ENCODE results near the gene GSAP. TPM values are rescaled to one million over a fixed set of nuclear protein-coding genes. Genes with fewer than 3 reads are reported as not detected.

The GSAP gene
- total and polyA plus RNA-seq, 2 donors (not counting 1 experiment from before 2014, with no cell fraction given): 4.4 to 21.5 TPM

DNA sequence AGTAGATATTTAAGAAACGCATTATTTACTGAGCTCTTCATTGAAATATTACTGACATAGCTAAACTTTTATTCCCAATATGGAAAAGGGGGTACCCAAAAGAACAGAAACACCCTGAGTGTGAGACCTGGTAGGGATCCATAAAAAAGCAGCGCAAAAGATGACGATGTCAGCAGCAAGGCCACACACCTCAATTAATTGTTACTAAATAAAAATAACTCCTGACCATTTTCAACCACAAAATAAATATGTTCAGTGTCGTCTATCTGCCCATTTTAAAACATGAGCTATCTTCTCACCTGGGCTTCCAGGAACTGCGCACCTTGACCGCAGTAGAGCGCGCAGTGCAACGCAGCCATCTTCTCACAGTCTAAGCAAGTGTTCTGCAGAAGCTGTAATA, 61.2 kb downstream of the GSAP start:
- Histone ChIP-seq H4K20me1 (ENCODE audit: control insufficient read depth, extremely low read depth, insufficient read depth, low read length) (no peaks in the 10 kb centered on the region), H3K4me2 (ENCODE audit: extremely low read depth, insufficient read depth, low read length) (no peak overlapping the region)
- no peak for DNase-seq (ENCODE audit: low read depth in 2 of 2)

DNA sequence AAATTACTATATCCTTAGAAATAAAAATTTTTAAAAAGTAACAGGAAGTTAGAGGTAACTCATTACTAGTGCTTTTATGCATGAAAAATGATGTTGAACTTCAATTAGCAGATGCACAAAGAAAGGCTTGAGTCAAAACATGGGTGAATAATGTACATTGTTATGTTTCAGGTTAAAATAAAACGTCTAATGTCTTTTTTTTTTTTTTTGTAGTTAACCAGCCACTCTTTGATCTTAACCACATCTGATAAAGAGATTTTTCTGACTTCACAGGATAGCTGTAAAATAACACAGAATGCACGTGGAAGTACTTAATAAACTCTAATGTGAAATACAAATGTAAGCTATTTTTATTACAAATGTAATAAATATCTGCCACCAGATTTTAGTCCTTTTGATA, 61.7 kb downstream of the GSAP start:
- Histone ChIP-seq H2AFZ (ENCODE audit: low read length) (no peak overlapping the region), H3K4me3 (replicated peaks in 1 of 4; ENCODE audit: control extremely low read depth in 1 of 4, insufficient read depth in 1 of 4, low read depth in 3 of 4, low read length in 4 of 4) (no peak overlapping the region), H3K79me2 (ENCODE audit: control insufficient read depth, insufficient read depth, low read length) (no peaks in the 10 kb centered on the region), H3K27me3 (ENCODE audit: control insufficient read depth, insufficient read depth, low read length) (no peaks in the 10 kb centered on the region), H3K4me2 (ENCODE audit: extremely low read depth, insufficient read depth, low read length) (no peak overlapping the region), H4K20me1 (ENCODE audit: control insufficient read depth, extremely low read depth, insufficient read depth, low read length) (no peaks in the 10 kb centered on the region), H3K4me1 (ENCODE audit: control insufficient read depth, extremely low read depth, insufficient read depth, low read length) (no peaks in the 10 kb centered on the region), H3K9ac (ENCODE audit: insufficient read depth, low read length) (no peak overlapping the region), H3K27ac (ENCODE audit: insufficient read depth, low read length) (no peak overlapping the region), H3K9me3 (ENCODE audit: control insufficient read depth, insufficient read depth, low read depth, low read length) (no peaks in the 10 kb centered on the region), H3K36me3 (ENCODE audit: control insufficient read depth, insufficient read depth, low read length) (no peaks in the 10 kb centered on the region)
- DNase-seq (ENCODE audit: low read depth in 2 of 2): no peak
- no peak for TF ChIP-seq EZH2 (IDR thresholded peaks at IDR 0.05; ENCODE audit: low read length, missing control alignments)
- TF ChIP-seq, protein P1, sequence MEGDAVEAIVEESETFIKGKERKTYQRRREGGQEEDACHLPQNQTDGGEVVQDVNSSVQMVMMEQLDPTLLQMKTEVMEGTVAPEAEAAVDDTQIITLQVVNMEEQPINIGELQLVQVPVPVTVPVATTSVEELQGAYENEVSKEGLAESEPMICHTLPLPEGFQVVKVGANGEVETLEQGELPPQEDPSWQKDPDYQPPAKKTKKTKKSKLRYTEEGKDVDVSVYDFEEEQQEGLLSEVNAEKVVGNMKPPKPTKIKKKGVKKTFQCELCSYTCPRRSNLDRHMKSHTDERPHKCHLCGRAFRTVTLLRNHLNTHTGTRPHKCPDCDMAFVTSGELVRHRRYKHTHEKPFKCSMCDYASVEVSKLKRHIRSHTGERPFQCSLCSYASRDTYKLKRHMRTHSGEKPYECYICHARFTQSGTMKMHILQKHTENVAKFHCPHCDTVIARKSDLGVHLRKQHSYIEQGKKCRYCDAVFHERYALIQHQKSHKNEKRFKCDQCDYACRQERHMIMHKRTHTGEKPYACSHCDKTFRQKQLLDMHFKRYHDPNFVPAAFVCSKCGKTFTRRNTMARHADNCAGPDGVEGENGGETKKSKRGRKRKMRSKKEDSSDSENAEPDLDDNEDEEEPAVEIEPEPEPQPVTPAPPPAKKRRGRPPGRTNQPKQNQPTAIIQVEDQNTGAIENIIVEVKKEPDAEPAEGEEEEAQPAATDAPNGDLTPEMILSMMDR (conservative IDR thresholded peaks at IDR 0.05 in 1 of 2, IDR thresholded peaks at IDR 0.05 in 1 of 2; ENCODE audit: low read depth in 1 of 2, low read length in 2 of 2): no peak

More for the DNA sequence above, 61.2 kb downstream of the GSAP start:
- Histone ChIP-seq H3K9me3 (ENCODE audit: control insufficient read depth, insufficient read depth, low read depth, low read length) (no peaks in the 10 kb centered on the region), H3K79me2 (ENCODE audit: control insufficient read depth, insufficient read depth, low read length) (no peaks in the 10 kb centered on the region), H3K9ac (ENCODE audit: insufficient read depth, low read length) (no peak overlapping the region), H3K27ac (ENCODE audit: insufficient read depth, low read length) (no peak overlapping the region), H3K4me1 (ENCODE audit: control insufficient read depth, extremely low read depth, insufficient read depth, low read length) (no peaks in the 10 kb centered on the region), H3K36me3 (ENCODE audit: control insufficient read depth, insufficient read depth, low read length) (no peaks in the 10 kb centered on the region), H3K27me3 (ENCODE audit: control insufficient read depth, insufficient read depth, low read length) (no peaks in the 10 kb centered on the region), H3K4me3 (replicated peaks in 1 of 4; ENCODE audit: control extremely low read depth in 1 of 4, insufficient read depth in 1 of 4, low read depth in 3 of 4, low read length in 4 of 4) (no peak overlapping the region), H2AFZ (ENCODE audit: low read length) (no peak overlapping the region)
- TF ChIP-seq, protein P1 (conservative IDR thresholded peaks at IDR 0.05 in 1 of 2, IDR thresholded peaks at IDR 0.05 in 1 of 2; ENCODE audit: low read depth in 1 of 2, low read length in 2 of 2): no peak
- TF ChIP-seq EZH2 (IDR thresholded peaks at IDR 0.05; ENCODE audit: low read length, missing control alignments): no peak

DNA sequence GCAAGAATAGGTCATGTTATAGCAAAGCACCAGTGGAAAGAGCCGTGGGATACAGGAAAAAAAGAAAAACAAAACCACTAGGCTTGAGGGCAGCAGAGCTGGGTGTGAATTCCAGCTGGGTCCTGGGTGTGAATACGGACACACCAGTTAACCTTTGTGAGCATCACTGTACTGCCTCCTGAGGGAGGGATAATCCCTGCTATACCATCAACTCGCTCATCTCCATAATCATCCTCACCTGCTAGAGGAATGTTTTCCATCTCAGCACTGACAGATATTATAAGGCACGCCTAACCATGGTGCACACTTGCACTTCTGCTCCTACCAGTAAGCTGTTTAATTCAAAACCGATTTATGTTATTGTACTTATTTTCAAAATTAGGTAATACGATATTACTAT, 62.2 kb downstream of the GSAP start:
- no peaks in the 10 kb centered on the region for H3K4me1 ChIP-seq (ENCODE audit: control insufficient read depth, extremely low read depth, insufficient read depth, low read length)

More for the DNA sequence above, 62.2 kb downstream of the GSAP start:
- H3K79me2 ChIP-seq (ENCODE audit: control insufficient read depth, insufficient read depth, low read length): no peaks in the 10 kb centered on the region
- no peaks in the 10 kb centered on the region for H4K20me1 ChIP-seq (ENCODE audit: control insufficient read depth, extremely low read depth, insufficient read depth, low read length)
- H3K27ac ChIP-seq (ENCODE audit: insufficient read depth, low read length): no peak overlapping the region
- no peak overlapping the region for H3K4me3 ChIP-seq (replicated peaks in 1 of 4; ENCODE audit: control extremely low read depth in 1 of 4, insufficient read depth in 1 of 4, low read depth in 3 of 4, low read length in 4 of 4)
- DNase-seq (ENCODE audit: low read depth in 2 of 2): no peak
- H3K4me2 ChIP-seq (ENCODE audit: extremely low read depth, insufficient read depth, low read length): no peak overlapping the region
- TF ChIP-seq, protein P1 (conservative IDR thresholded peaks at IDR 0.05 in 1 of 2, IDR thresholded peaks at IDR 0.05 in 1 of 2; ENCODE audit: low read depth in 1 of 2, low read length in 2 of 2): no peak
- TF ChIP-seq EZH2 (IDR thresholded peaks at IDR 0.05; ENCODE audit: low read length, missing control alignments): no peak
- H3K9me3 ChIP-seq (ENCODE audit: control insufficient read depth, insufficient read depth, low read depth, low read length): no peaks in the 10 kb centered on the region
- H3K9ac ChIP-seq (ENCODE audit: insufficient read depth, low read length): no peak overlapping the region
- H3K27me3 ChIP-seq (ENCODE audit: control insufficient read depth, insufficient read depth, low read length): no peaks in the 10 kb centered on the region
- H2AFZ ChIP-seq (ENCODE audit: low read length): no peak overlapping the region
- H3K36me3 ChIP-seq (ENCODE audit: control insufficient read depth, insufficient read depth, low read length): no peaks in the 10 kb centered on the region

Measured in fibroblast of lung (primary cell).